ENCODE results near the gene ENOX1. TPM values are rescaled to one million over a fixed set of nuclear protein-coding genes. Genes with fewer than 3 reads are reported as not detected.

Gene ENOX1
- total RNA-seq, 1 experiment from 2014 or later, result 0.35 TPM

GRCh38 chr13:43567608-43568007, 219.2 kb downstream of the ENOX1 start:
- peak overlapping the region; percentile 63 for H3K27ac ChIP-seq
- H3K4me1 ChIP-seq (replicated peaks; ENCODE audit: insufficient read depth), result peaks cover 15% of the 10 kb centered on the region
- DNase-seq, result peak in 1 of 2 experiments; percentile 85
- H3F3A ChIP-seq (ENCODE audit: insufficient read depth, low read depth), result no peaks in the 10 kb centered on the region
- BruUV-seq (replicated peaks), result no TSS peak
- no peaks in the 10 kb centered on the region for H4K20me1 ChIP-seq (ENCODE audit: insufficient read depth)
- no peaks in the 10 kb centered on the region for H3K9me2 ChIP-seq (ENCODE audit: insufficient read depth)
- CTCF ChIA-PET, result no interaction called here
- H3K79me2 ChIP-seq (ENCODE audit: low read depth), result no peaks in the 10 kb centered on the region
- POLR2A ChIA-PET (ENCODE audit: unreplicated experiment), result no interaction called here
- peak overlapping the region; percentile 29; the same call in 1 of the 2 replicates for H3K4me2 ChIP-seq
- no peaks in the 10 kb centered on the region for H3K9me3 ChIP-seq (ENCODE audit: insufficient read depth, low read depth)
- no peak overlapping the region for H3K4me3 ChIP-seq
- H3K36me3 ChIP-seq (ENCODE audit: low read depth), result no peaks in the 10 kb centered on the region
- H3K27me3 ChIP-seq (ENCODE audit: insufficient read depth, low read depth), result no peaks in the 10 kb centered on the region
- no peak overlapping the region for H2AFZ ChIP-seq
- TF ChIP-seq CTCF (conservative IDR thresholded peaks at IDR 0.05) (no peak), EZH2 (IDR thresholded peaks at IDR 0.05; ENCODE audit: low read depth) (no peak)
- intact Hi-C loops (cut with micrococcal nuclease; ENCODE audit: unreplicated experiment), result no loop called here

GRCh38 chr13:43564952-43565351, 221.8 kb downstream of the ENOX1 start:
- TF ChIP-seq EZH2 (IDR thresholded peaks at IDR 0.05; ENCODE audit: low read depth) (no peak), CTCF (conservative IDR thresholded peaks at IDR 0.05) (no peak)
- DNase-seq, result no peak
- H3K79me2 ChIP-seq (ENCODE audit: low read depth), result no peaks in the 10 kb centered on the region
- intact Hi-C loops (cut with micrococcal nuclease; ENCODE audit: unreplicated experiment), result no loop called here
- H4K20me1 ChIP-seq (ENCODE audit: insufficient read depth), result no peaks in the 10 kb centered on the region
- H3K9me3 ChIP-seq (ENCODE audit: insufficient read depth, low read depth), result no peaks in the 10 kb centered on the region
- H3K9me2 ChIP-seq (ENCODE audit: insufficient read depth), result no peaks in the 10 kb centered on the region
- H3K27me3 ChIP-seq (ENCODE audit: insufficient read depth, low read depth), result no peaks in the 10 kb centered on the region
- no peak overlapping the region for H3K4me3 ChIP-seq
- H3K27ac ChIP-seq, result no peak overlapping the region
- no peaks in the 10 kb centered on the region for H3F3A ChIP-seq (ENCODE audit: insufficient read depth, low read depth)
- no peaks in the 10 kb centered on the region for H3K36me3 ChIP-seq (ENCODE audit: low read depth)
- H3K4me1 ChIP-seq (replicated peaks; ENCODE audit: insufficient read depth), result peaks cover 15% of the 10 kb centered on the region
- no TSS peak for BruUV-seq (replicated peaks)
- H3K4me2 ChIP-seq, result no peak overlapping the region
- POLR2A ChIA-PET (ENCODE audit: unreplicated experiment), result no interaction called here
- CTCF ChIA-PET, result no interaction called here
- H2AFZ ChIP-seq, result no peak overlapping the region

GRCh38 chr13:43561081-43561480, 225.7 kb downstream of the ENOX1 start:
- H3K4me1 ChIP-seq (replicated peaks; ENCODE audit: insufficient read depth), result no peaks in the 10 kb centered on the region
- H3K9me2 ChIP-seq (ENCODE audit: insufficient read depth), result no peaks in the 10 kb centered on the region
- no peaks in the 10 kb centered on the region for H3K36me3 ChIP-seq (ENCODE audit: low read depth)
- H3K4me3 ChIP-seq, result no peak overlapping the region
- H2AFZ ChIP-seq, result no peak overlapping the region
- no TSS peak for BruUV-seq (replicated peaks)
- intact Hi-C loops (cut with micrococcal nuclease; ENCODE audit: unreplicated experiment), result no loop called here
- H3K79me2 ChIP-seq (ENCODE audit: low read depth), result no peaks in the 10 kb centered on the region
- POLR2A ChIA-PET (ENCODE audit: unreplicated experiment), result no interaction called here
- TF ChIP-seq EZH2 (IDR thresholded peaks at IDR 0.05; ENCODE audit: low read depth) (no peak), CTCF (conservative IDR thresholded peaks at IDR 0.05) (no peak)
- H3K27me3 ChIP-seq (ENCODE audit: insufficient read depth, low read depth), result no peaks in the 10 kb centered on the region
- no peaks in the 10 kb centered on the region for H4K20me1 ChIP-seq (ENCODE audit: insufficient read depth)
- CTCF ChIA-PET, result no interaction called here
- H3K27ac ChIP-seq, result no peak overlapping the region
- H3F3A ChIP-seq (ENCODE audit: insufficient read depth, low read depth), result no peaks in the 10 kb centered on the region
- no peak for DNase-seq
- H3K9me3 ChIP-seq (ENCODE audit: insufficient read depth, low read depth), result no peaks in the 10 kb centered on the region
- H3K4me2 ChIP-seq, result no peak overlapping the region
